ENCODE measurements around the gene SEC23IP. TPM values are rescaled to one million over a fixed set of nuclear protein-coding genes. Genes with fewer than 3 reads are reported as not detected.

The SEC23IP gene
- total and polyA plus RNA-seq, 2 donors (not counting 3 experiments of a cell fraction or from before 2014, with no cell fraction given) = 30.9 to 83.1 TPM

- Histone ChIP-seq H3K4me3 (replicated peaks in 1 of 3; ENCODE audit: insufficient read depth in 1 of 3, low read depth in 1 of 3, low read length in 3 of 3) (no peak overlapping the region), H3K9ac (replicated peaks; ENCODE audit: extremely low read depth, insufficient read depth, low read length) (no peak overlapping the region), H3K9me3 (replicated peaks; ENCODE audit: control insufficient read depth, insufficient read depth, low read length) (no peaks in the 10 kb centered on the region), H3K79me2 (ENCODE audit: control insufficient read depth, insufficient read depth, low read length) (peaks cover 79% of the 10 kb centered on the region), H3K27me3 (ENCODE audit: control insufficient read depth in 2 of 2, insufficient read depth in 2 of 2, low read length in 2 of 2) (no peaks in the 10 kb centered on the region), H3K36me3 (ENCODE audit: control insufficient read depth in 2 of 2, extremely low read depth in 1 of 2, insufficient read depth in 2 of 2, low read length in 2 of 2) (peaks cover 10 to 12% of the 10 kb centered on the region in 2 experiments), H3K27ac (ENCODE audit: insufficient read depth, low read depth, low read length) (no peak overlapping the region), H2AFZ (ENCODE audit: low read depth, low read length) (no peak overlapping the region), H4K20me1 (replicated peaks; ENCODE audit: control insufficient read depth, extremely low read depth, insufficient read depth, low read length) (peaks cover 7% of the 10 kb centered on the region), H3K4me2 (ENCODE audit: insufficient read depth, low read length) (no peak overlapping the region), H3K9me1 (replicated peaks; ENCODE audit: control insufficient read depth, extremely low read depth, insufficient read depth, low read length) (no peaks in the 10 kb centered on the region), H3K4me1 (ENCODE audit: control insufficient read depth, extremely low read depth, insufficient read depth, low read length) (peaks cover 12% of the 10 kb centered on the region)
- no TSS peak for BruUV-seq (replicated peaks)
- no peak for FAIRE-seq
- DNase-seq (ENCODE audit: low read depth, low spot score) = no peak
- dilution Hi-C loops (cut with MboI; ENCODE audit: extremely low pct_ligation_motif_present, low sequenced_read_pairs) (no loop called here), intact Hi-C loops (cut with micrococcal nuclease) (no loop called here)
- TF ChIP-seq FOS (IDR thresholded peaks at IDR 0.05; ENCODE audit: borderline replicate concordance, insufficient read depth, low read length) = no peak
- no peak for TF ChIP-seq GATA2 (IDR thresholded peaks at IDR 0.05; ENCODE audit: insufficient read depth, insufficient read length, low read depth, low read length)
- TF ChIP-seq POLR2A (IDR thresholded peaks at IDR 0.05; ENCODE audit: low read depth, low read length) = no peak
- TF ChIP-seq, protein P1, sequence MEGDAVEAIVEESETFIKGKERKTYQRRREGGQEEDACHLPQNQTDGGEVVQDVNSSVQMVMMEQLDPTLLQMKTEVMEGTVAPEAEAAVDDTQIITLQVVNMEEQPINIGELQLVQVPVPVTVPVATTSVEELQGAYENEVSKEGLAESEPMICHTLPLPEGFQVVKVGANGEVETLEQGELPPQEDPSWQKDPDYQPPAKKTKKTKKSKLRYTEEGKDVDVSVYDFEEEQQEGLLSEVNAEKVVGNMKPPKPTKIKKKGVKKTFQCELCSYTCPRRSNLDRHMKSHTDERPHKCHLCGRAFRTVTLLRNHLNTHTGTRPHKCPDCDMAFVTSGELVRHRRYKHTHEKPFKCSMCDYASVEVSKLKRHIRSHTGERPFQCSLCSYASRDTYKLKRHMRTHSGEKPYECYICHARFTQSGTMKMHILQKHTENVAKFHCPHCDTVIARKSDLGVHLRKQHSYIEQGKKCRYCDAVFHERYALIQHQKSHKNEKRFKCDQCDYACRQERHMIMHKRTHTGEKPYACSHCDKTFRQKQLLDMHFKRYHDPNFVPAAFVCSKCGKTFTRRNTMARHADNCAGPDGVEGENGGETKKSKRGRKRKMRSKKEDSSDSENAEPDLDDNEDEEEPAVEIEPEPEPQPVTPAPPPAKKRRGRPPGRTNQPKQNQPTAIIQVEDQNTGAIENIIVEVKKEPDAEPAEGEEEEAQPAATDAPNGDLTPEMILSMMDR (IDR thresholded peaks at IDR 0.05; ENCODE audit: extremely low read depth in 1 of 2, insufficient read depth in 1 of 2, low read depth in 1 of 2, low read length in 2 of 2) = no peak
- no peak for TF ChIP-seq EZH2 (IDR thresholded peaks at IDR 0.05; ENCODE audit: borderline replicate concordance, low read depth, low read length, severe bottlenecking)
- TF ChIP-seq JUN (IDR thresholded peaks at IDR 0.05; ENCODE audit: borderline replicate concordance, insufficient read depth, insufficient read length, low read depth) = no peak
- TF ChIP-seq MYC (IDR thresholded peaks at IDR 0.05; ENCODE audit: low read depth, low read length) = no peak
- TF ChIP-seq POLR2AphosphoS5 (IDR thresholded peaks at IDR 0.05; ENCODE audit: insufficient read depth, low read depth, low read length) = no peak
- TF ChIP-seq MAX (IDR thresholded peaks at IDR 0.05; ENCODE audit: insufficient read depth, insufficient read length) = no peak
- ChIA-PET POLR2A (interaction anchor here (0.6 kb wide), 1 partner anchor 35 kb away, joined by 5 read pairs; no protein-coding TSS in a partner anchor), CTCF (interaction anchor here (1.4 to 2.4 kb wide), 3 partner anchors 24 to 145 kb away, joined by 4 to 9 read pairs (median 7); partner anchors contain the start of gene MCMBP)
Measured at GRCh38 chr10:119896061-119896655, 3.6 kb downstream of the SEC23IP start.

Measured in endothelial cell of umbilical vein (primary cell).